A549 (cell line): ENCODE data around the gene ITCH. TPM values are rescaled to one million over a fixed set of nuclear protein-coding genes. Genes with fewer than 3 reads are reported as not detected.
A peak's percentile ranks its signal among the peaks of the same experiment; 100 is the strongest.

Experiments
- ATAC-seq, 2 experiments: fragments of 200-7000 bp in 1 of 2; fragments of >200 bp in 1 of 2; cut with Nextera tagmentation in 1 of 2; cut with Tn5 transposase in 1 of 2; 3 replicates each; pipeline versions ENCODE4 v1.8.0 to v1.9.1; 2018 to 2020; ENCODE audit warnings: mild to moderate bottlenecking in 1 of 2, moderate library complexity in 1 of 2
- CTCF ChIA-PET: fragments of 300-600 bp; sonication (Branson Sonifier 250); formaldehyde crosslinking; extraction: SDS; loops from one replicate; lab custom pipeline; 2021; ENCODE audit warnings: antibody characterized with exemption, inconsistent platforms; lab: Yijun Ruan, JAX
- POLR2A ChIA-PET: fragments of 350-600 bp; formaldehyde crosslinking; extraction: SDS; loops from one replicate; lab custom pipeline; 2021; ENCODE audit warnings: antibody characterized with exemption, inconsistent platforms; lab: Yijun Ruan, JAX
- DNase-seq, 2 experiments: peaks; one replicate each; pipeline versions ENCODE4 v3.0.0 to v3.0.0-alpha.2; 2011 to 2016; ENCODE audit warnings: low read depth in 1 of 2, low spot score in 1 of 2
- FAIRE-seq: peaks from 2 replicates; lab custom pipeline; 2011; peaks lifted over from hg19 to GRCh38; lab: Jason Lieb, UNC
- H3K27ac ChIP-seq, 2 experiments: fragments of >200 bp; sonication (Bioruptor Twin); formaldehyde crosslinking; 3 replicates each; pipeline ENCODE4 v1.5.1; 2016 to 2017
- H3K4me1 ChIP-seq: fragments of >200 bp; sonication (Bioruptor Twin); formaldehyde crosslinking; 3 replicates; pipeline ENCODE4 v1.6.1; 2016
- H3K4me2 ChIP-seq: fragments of >200 bp; sonication (Bioruptor Twin); formaldehyde crosslinking; 3 replicates; pipeline ENCODE4 v1.6.1; 2016
- H3K4me3 ChIP-seq: fragments of >200 bp; sonication (Bioruptor Twin); formaldehyde crosslinking; 3 replicates; pipeline ENCODE4 v1.5.1; 2016
- H3K9me3 ChIP-seq: fragments of >200 bp; sonication (Bioruptor Twin); formaldehyde crosslinking; 3 replicates; pipeline ENCODE4 v1.6.1; 2016
- CBX8 ChIP-seq: fragments of 200-600 bp; sonication (generic); IDR thresholded peaks from 2 replicates; pipeline ENCODE4 v1.6.1; 2016
- CHD2 ChIP-seq: fragments of 150-350 bp; IDR thresholded peaks from 2 replicates; pipeline ENCODE4 v1.6.1; 2014; ENCODE audit warnings: low read length; ENCODE audit not compliant: partially characterized antibody
- FOSL2 ChIP-seq, 2 experiments: fragments of 450-650 bp in 1 of 2; fragments of >200 bp in 1 of 2; sonication (Bioruptor Twin) in 1 of 2; formaldehyde crosslinking; IDR thresholded peaks; 2 replicates each; pipeline versions ENCODE4 v1.5.0 to v1.6.1; 2016 to 2020; ENCODE audit warnings: mild to moderate bottlenecking in 1 of 2, moderate library complexity in 1 of 2
- HOXA7 ChIP-seq: fragments of 250-450 bp; sonication (Bioruptor Pico); IDR thresholded peaks from 2 replicates; pipeline ENCODE4 v1.5.0; 2020; ENCODE audit warnings: mild to moderate bottlenecking, moderate library complexity
- JUN ChIP-seq, 2 experiments: fragments of >200 bp; sonication (Bioruptor Twin); formaldehyde crosslinking; IDR thresholded peaks; 2 replicates in 1 of 2; 3 replicates in 1 of 2; pipeline ENCODE4 v1.6.1; 2016 to 2017
- MAZ ChIP-seq: fragments of 150-350 bp; IDR thresholded peaks from 2 replicates; pipeline ENCODE4 v1.6.1; 2014; ENCODE audit warnings: antibody characterized with exemption, low read depth, low read length, borderline replicate concordance
- RAD21 ChIP-seq, 2 experiments: fragments of >200 bp in 1 of 2; sonication (Bioruptor Twin) in 1 of 2; formaldehyde crosslinking in 1 of 2; IDR thresholded peaks in 1 of 2; conservative IDR thresholded peaks in 1 of 2; 2 replicates in 1 of 2; 3 replicates in 1 of 2; pipeline ENCODE4 v1.6.1; 2012 to 2018; ENCODE audit warnings: inconsistent platforms in 1 of 2
- RFX5 ChIP-seq: fragments of 450-650 bp; IDR thresholded peaks from 2 replicates; pipeline ENCODE4 v1.7.1; 2014; ENCODE audit warnings: antibody characterized with exemption, mild to moderate bottlenecking, moderate library complexity
- SMC3 ChIP-seq: fragments of >200 bp; sonication (Bioruptor Twin); formaldehyde crosslinking; IDR thresholded peaks from 3 replicates; pipeline ENCODE4 v1.6.1; 2018; ENCODE audit warnings: inconsistent platforms
- TFCP2L1 ChIP-seq: fragments of 250-450 bp; sonication (Bioruptor Pico); IDR thresholded peaks from 2 replicates; pipeline ENCODE4 v1.5.0; 2021; ENCODE audit warnings: mild to moderate bottlenecking
- ZC3H11A ChIP-seq: fragments of 450-650 bp; IDR thresholded peaks from 2 replicates; pipeline ENCODE4 v1.6.1; 2014; ENCODE audit warnings: antibody characterized with exemption, mild to moderate bottlenecking
- ZFP36 ChIP-seq: fragments of 450-650 bp; IDR thresholded peaks from 2 replicates; pipeline ENCODE4 v1.6.1; 2014; ENCODE audit warnings: borderline replicate concordance; ENCODE audit not compliant: partially characterized antibody
- ZSCAN20 ChIP-seq: fragments of 250-450 bp; sonication (Bioruptor Pico); IDR thresholded peaks from 2 replicates; pipeline ENCODE4 v1.8.0; 2022; ENCODE audit warnings: mild to moderate bottlenecking, moderate library complexity
- WGBS: methylation state at CpG from one replicate; pipeline ENCODE4 v1.1.6; 2017; ENCODE audit errors: missing lambda C conversion rate; 5-methylcytosine and 5-hydroxymethylcytosine counted together
- polyA plus RNA-seq, 4 experiments: library from polyadenylated mRNA; depleted of rRNA in 3 of 4; stranded (reverse); fragments of >200 nt; fragmentation: RNase III in 1 of 4; extraction: RNeasy Plus Mini Kit Qiagen cat#74134 plus additional on column Dnase treatment in 1 of 4; gene quantifications; 2 replicates in 3 of 4; 3 replicates in 1 of 4; pipeline ENCODE4 v1.2.3, GENCODE V29; 2011 to 2017
- TF ChIP-seq, protein P1 (sequence below): fragments of >200 bp; sonication (Bioruptor Twin); formaldehyde crosslinking; IDR thresholded peaks from 3 replicates; pipeline ENCODE4 v1.5.1; 2016

The ITCH gene
- polyA plus RNA-seq, 2 of the 4 experiments (the other 2 are of a cell fraction), result 23.9 to 24.4 TPM

DNA sequence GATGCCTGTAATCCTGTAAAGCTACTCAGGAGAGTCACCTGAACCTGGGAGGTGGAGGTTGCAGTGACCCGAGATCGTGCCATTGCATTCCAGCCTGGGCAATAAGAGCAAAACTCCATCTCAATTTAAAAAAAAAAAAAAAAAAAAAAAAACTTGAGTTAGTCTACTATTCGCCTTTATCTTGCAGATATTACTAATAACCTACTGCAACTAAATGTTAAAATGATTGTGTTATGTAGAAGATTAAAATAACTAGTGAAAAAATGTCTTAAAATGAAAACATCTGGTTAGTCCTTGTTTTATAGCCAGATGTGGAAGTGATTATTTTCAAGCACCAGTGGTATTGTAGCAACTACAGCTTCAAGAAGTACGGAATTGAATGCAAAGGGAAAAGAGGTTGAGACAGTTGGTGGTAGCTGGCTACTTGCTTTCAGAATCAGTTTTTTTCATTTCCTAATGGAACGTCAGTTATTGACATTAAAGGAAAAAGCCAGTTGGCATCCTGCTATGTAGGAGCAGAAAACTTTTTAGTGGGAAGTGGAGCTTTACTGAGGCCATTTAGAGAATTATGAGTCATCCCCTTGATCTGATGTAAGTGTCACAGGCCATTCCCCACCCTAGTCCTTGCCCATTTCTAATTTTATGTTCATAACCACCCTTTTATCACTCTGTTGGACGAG is 109.3 kb downstream of the ITCH start:
- no peak overlapping the region for H3K27ac ChIP-seq
- ChIA-PET POLR2A (interaction anchor here (0.6 to 1.2 kb wide), 2 partner anchors 109 to 160 kb away, joined by 4 read pairs; partner anchors contain the start of gene ITCH), CTCF (interaction anchor here (0.6 to 3.7 kb wide), 13 partner anchors 10 to 997 kb away, joined by 3 to 65 read pairs (median 3); partner anchors contain the start of genes DYNLRB1 and TP53INP2)
- 76% methylated on average over 6 of the region's 6 CpGs for WGBS
- no peak for ATAC-seq
- no peak for DNase-seq
- H3K4me1 ChIP-seq, result peaks cover 14% of the 10 kb centered on the region
- H3K4me2 ChIP-seq, result peak overlapping the region; percentile 5; the same call in 1 of the 3 replicates
- no peak overlapping the region for H3K4me3 ChIP-seq
- H3K9me3 ChIP-seq, result no peaks in the 10 kb centered on the region
- no peak for TF ChIP-seq RFX5
- TF ChIP-seq FOSL2 (IDR thresholded peaks at IDR 0.05), result no peak
- peak; percentile 73 for TF ChIP-seq FOSL2 (CRISPR knock-in tag; IDR thresholded peaks at IDR 0.05)
- no peak for TF ChIP-seq CHD2
- TF ChIP-seq ZSCAN20 (CRISPR knock-in tag), result no peak
- TF ChIP-seq ZC3H11A, result no peak
- no peak for TF ChIP-seq TFCP2L1 (CRISPR knock-in tag)
- TF ChIP-seq ZFP36, result no peak
- no peak for FAIRE-seq

DNA sequence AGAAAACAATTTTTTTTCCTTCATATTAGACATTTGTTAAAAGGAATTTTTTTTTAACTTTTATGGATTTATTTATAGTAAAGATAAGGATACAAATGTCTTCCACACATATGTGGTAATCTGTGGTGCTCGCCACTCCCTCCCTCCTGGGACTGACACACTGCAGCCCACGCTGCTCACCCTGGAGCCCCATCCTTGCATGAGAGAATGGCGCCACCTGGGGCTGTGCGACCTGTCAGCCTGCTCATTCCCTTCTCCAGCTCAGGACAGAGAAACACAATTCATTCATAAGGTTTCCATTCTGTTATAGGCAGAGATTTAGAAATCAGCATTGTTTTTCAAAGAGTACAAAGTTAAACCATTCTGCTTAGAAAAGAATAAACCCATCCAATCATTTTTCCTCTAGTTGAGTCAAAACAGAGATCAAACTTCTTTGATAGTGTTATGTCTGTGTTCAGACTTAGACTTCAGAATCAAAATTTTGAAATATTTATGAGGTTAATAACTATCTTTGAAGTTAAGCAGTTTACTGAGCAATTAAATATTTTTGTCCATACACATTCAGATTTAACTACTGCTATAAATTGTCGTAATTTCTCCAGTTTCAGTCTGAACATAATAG is 110.3 kb downstream of the ITCH start:
- TF ChIP-seq JUN (IDR thresholded peaks at IDR 0.05), result no peak
- TF ChIP-seq CBX8, result no peak
- TF ChIP-seq SMC3, result peak; percentile 83
- no peak for TF ChIP-seq MAZ
- TF ChIP-seq, protein P1, sequence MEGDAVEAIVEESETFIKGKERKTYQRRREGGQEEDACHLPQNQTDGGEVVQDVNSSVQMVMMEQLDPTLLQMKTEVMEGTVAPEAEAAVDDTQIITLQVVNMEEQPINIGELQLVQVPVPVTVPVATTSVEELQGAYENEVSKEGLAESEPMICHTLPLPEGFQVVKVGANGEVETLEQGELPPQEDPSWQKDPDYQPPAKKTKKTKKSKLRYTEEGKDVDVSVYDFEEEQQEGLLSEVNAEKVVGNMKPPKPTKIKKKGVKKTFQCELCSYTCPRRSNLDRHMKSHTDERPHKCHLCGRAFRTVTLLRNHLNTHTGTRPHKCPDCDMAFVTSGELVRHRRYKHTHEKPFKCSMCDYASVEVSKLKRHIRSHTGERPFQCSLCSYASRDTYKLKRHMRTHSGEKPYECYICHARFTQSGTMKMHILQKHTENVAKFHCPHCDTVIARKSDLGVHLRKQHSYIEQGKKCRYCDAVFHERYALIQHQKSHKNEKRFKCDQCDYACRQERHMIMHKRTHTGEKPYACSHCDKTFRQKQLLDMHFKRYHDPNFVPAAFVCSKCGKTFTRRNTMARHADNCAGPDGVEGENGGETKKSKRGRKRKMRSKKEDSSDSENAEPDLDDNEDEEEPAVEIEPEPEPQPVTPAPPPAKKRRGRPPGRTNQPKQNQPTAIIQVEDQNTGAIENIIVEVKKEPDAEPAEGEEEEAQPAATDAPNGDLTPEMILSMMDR, result peak; percentile 65
- no peak for TF ChIP-seq HOXA7 (CRISPR knock-in tag)
- TF ChIP-seq RAD21 (conservative IDR thresholded peaks at IDR 0.05 in 1 of 2, IDR thresholded peaks at IDR 0.05 in 1 of 2), result peak; percentile 73 to 86
- WGBS, result 44% methylated on average over 5 of the region's 5 CpGs
- peak overlapping the region; percentile 5; the same call in 1 of the 3 replicates for H3K4me2 ChIP-seq
- ChIA-PET POLR2A (interaction anchor here (0.6 to 0.9 kb wide), 2 partner anchors 111 to 160 kb away, joined by 3 to 4 read pairs; partner anchors contain the start of gene ITCH), CTCF (interaction anchor here (0.5 to 3.7 kb wide), 17 partner anchors 9 to 218 kb away, joined by 3 to 65 read pairs (median 4); partner anchors contain the start of genes DYNLRB1 and MAP1LC3A)
- no peaks in the 10 kb centered on the region for H3K9me3 ChIP-seq
- H3K4me3 ChIP-seq, result no peak overlapping the region
- no peak overlapping the region for H3K27ac ChIP-seq
- peak; percentile 94 to 95 for ATAC-seq
- peak; percentile 44 to 74 for DNase-seq
- peak; percentile 72 for FAIRE-seq
- H3K4me1 ChIP-seq, result peaks cover 14% of the 10 kb centered on the region

DNA sequence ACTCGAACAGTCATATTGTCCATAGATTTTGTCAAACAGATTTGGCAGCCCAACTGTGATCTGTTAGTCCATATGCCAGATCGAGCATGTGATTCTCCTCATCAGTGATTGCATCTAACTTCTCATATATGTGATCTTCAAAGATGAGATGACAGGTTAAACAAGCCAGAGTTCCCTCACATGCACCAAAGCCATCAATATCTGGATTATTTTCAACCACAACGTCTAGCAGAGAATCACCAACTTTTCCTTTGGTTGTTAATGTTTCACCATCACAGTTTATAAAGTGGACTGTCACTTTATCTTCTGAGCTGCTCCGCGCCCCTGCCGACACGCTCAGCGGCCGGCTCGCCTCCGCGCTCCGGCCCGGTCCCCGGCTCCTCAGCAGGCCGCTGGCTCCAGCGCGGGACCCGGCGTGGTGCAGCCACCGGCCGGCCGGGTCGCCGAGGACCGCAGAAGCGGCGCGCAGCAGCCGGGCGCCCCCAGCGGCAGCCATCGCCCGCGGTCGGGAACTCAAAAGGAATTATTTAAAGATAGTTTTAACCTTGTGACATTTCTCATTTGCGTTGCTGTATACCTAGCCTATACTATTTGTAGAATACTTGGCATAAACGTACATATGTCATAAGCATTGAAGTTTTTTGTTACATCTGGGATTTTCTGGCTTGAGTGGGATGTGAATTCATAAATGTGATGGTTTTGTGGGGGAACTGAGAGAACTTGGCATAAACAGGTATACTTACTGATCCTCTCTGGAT is 113.1 kb downstream of the ITCH start:
- DNase-seq, result peak; percentile 40 to 51
- H3K4me1 ChIP-seq, result peaks cover 14% of the 10 kb centered on the region
- peak overlapping the region; percentile 64 for H3K4me2 ChIP-seq
- H3K4me3 ChIP-seq, result no peak overlapping the region
- H3K9me3 ChIP-seq, result no peaks in the 10 kb centered on the region
- WGBS, result 12% methylated on average over 31 of the region's 38 CpGs
- H3K27ac ChIP-seq, result 0 out of 6 replicates have a peak overlapping the region, but pooled peaks of 1 of the 2 experiments have one; percentile 17
- no peak for FAIRE-seq
- ATAC-seq, result peak; percentile 95 to 99
- TF ChIP-seq FOSL2 (IDR thresholded peaks at IDR 0.05), result no peak
- TF ChIP-seq FOSL2 (CRISPR knock-in tag; IDR thresholded peaks at IDR 0.05), result no peak
- peak; percentile 35 to 65 for TF ChIP-seq RAD21 (conservative IDR thresholded peaks at IDR 0.05 in 1 of 2, IDR thresholded peaks at IDR 0.05 in 1 of 2)
- no peak for TF ChIP-seq CHD2
- TF ChIP-seq, protein P1, result peak; percentile 84
- TF ChIP-seq SMC3, result peak; percentile 55
- POLR2A ChIA-PET, result interaction anchor here (0.5 kb wide), 1 partner anchor 78 kb away, joined by 3 read pairs; no protein-coding TSS in a partner anchor
- CTCF ChIA-PET, result interaction anchor here (0.7 to 3.6 kb wide), 17 partner anchors 9 to 285 kb away, joined by 3 to 53 read pairs (median 4); no protein-coding TSS in a partner anchor
